Endothelial cell of umbilical vein (primary cell): ENCODE measurements around the gene ISG15. TPM values are rescaled to one million over a fixed set of nuclear protein-coding genes. Genes with fewer than 3 reads are reported as not detected.

Experiments
- BruUV-seq: library from RNA; stranded (reverse); fragments of 400-500 nt; replicated peaks from 2 replicates; lab custom pipeline; 2021; lab: Mats Ljungman, UMichigan
- CTCF ChIA-PET: fragments of 300-600, 350-600 bp; sonication (Branson Sonifier 250); formaldehyde crosslinking; loops from one replicate; lab custom pipeline; 2021; ENCODE audit warnings: antibody characterized with exemption, inconsistent platforms; lab: Charles Lee
- POLR2A ChIA-PET: fragments of 300-600, 350-600 bp; sonication (Branson Sonifier 250); formaldehyde crosslinking; loops from one replicate; lab custom pipeline; 2021; ENCODE audit warnings: antibody characterized with exemption, inconsistent platforms; lab: Charles Lee
- DNase-seq: peaks from one replicate; pipeline ENCODE4 v3.0.0-alpha.2; 2011; ENCODE audit warnings: low read depth, low spot score
- FAIRE-seq: peaks from 2 replicates; lab custom pipeline; 2011; peaks lifted over from hg19 to GRCh38; lab: Jason Lieb, UNC
- H2AFZ ChIP-seq: 2 replicates; pipeline ENCODE4 v1.6.0; 2012; ENCODE audit warnings: low read depth, low read length, control low read depth, inconsistent platforms
- H3K27ac ChIP-seq: 2 replicates; pipeline ENCODE4 v1.5.1; 2011; ENCODE audit warnings: low read depth, mild to moderate bottlenecking, control low read depth, low read length, moderate library complexity; ENCODE audit not compliant: insufficient read depth
- H3K27me3 ChIP-seq, 2 experiments: 2 replicates each; pipeline versions ENCODE4 v1.6.0 to v1.6.1; 2011; ENCODE audit warnings: low read length in 2 of 2, mixed read lengths in 1 of 2; ENCODE audit not compliant: control insufficient read depth in 2 of 2, insufficient read depth in 2 of 2
- H3K36me3 ChIP-seq, 2 experiments: 2 replicates in 1 of 2; 3 replicates in 1 of 2; pipeline ENCODE4 v1.5.1; 2011; ENCODE audit warnings: low read length in 2 of 2, mild to moderate bottlenecking in 1 of 2, moderate library complexity in 1 of 2; ENCODE audit not compliant: control insufficient read depth in 2 of 2, insufficient read depth in 2 of 2; ENCODE audit errors: extremely low read depth in 1 of 2
- H3K4me1 ChIP-seq: 3 replicates; pipeline ENCODE4 v1.5.1; 2011; ENCODE audit warnings: mild to moderate bottlenecking, low read length; ENCODE audit not compliant: control insufficient read depth, insufficient read depth; ENCODE audit errors: extremely low read depth
- H3K4me2 ChIP-seq: 2 replicates; pipeline ENCODE4 v1.6.1; 2011; ENCODE audit warnings: low read length, control low read depth, mixed read lengths; ENCODE audit not compliant: insufficient read depth
- H3K4me3 ChIP-seq, 3 experiments: fragments of 200-600 bp in 1 of 3; sonication (generic), shearing (Covaris generic) in 1 of 3; replicated peaks in 1 of 3; 2 replicates each; pipeline ENCODE4 v1.5.1; 2011 to 2016; ENCODE audit warnings: control low read depth in 3 of 3, low read length in 3 of 3, mild to moderate bottlenecking in 2 of 3, inconsistent platforms in 1 of 3, low read depth in 1 of 3, moderate library complexity in 1 of 3; ENCODE audit not compliant: insufficient read depth in 1 of 3
- H3K79me2 ChIP-seq: 2 replicates; pipeline ENCODE4 v1.6.0; 2012; ENCODE audit warnings: low read length, inconsistent platforms; ENCODE audit not compliant: control insufficient read depth, insufficient read depth
- H3K9ac ChIP-seq: replicated peaks from 2 replicates; pipeline ENCODE3; 2011; ENCODE audit warnings: low read length, control low read depth; ENCODE audit not compliant: insufficient read depth; ENCODE audit errors: extremely low read depth
- H3K9me1 ChIP-seq: replicated peaks from 3 replicates; pipeline ENCODE4 v1.6.0; 2011; ENCODE audit warnings: mild to moderate bottlenecking, low read length; ENCODE audit not compliant: control insufficient read depth, insufficient read depth; ENCODE audit errors: extremely low read depth
- H3K9me3 ChIP-seq: replicated peaks from 2 replicates; pipeline ENCODE4 v1.5.1; 2012; ENCODE audit warnings: low read length, inconsistent platforms; ENCODE audit not compliant: control insufficient read depth, insufficient read depth
- H4K20me1 ChIP-seq: replicated peaks from 2 replicates; pipeline ENCODE3; 2011; ENCODE audit warnings: mild to moderate bottlenecking, low read length; ENCODE audit not compliant: control insufficient read depth, insufficient read depth; ENCODE audit errors: extremely low read depth
- GATA2 ChIP-seq: IDR thresholded peaks from 2 replicates; pipeline ENCODE4 v1.7.0; 2011; ENCODE audit warnings: low read depth, mild to moderate bottlenecking, moderate library complexity, mixed read lengths, low read length; ENCODE audit not compliant: insufficient read length, insufficient read depth
- JUN ChIP-seq: IDR thresholded peaks from 2 replicates; pipeline ENCODE4 v1.6.1; 2011; ENCODE audit warnings: borderline replicate concordance, low read depth; ENCODE audit not compliant: insufficient read length, insufficient read depth
- MYC ChIP-seq: IDR thresholded peaks from one replicate; pipeline ENCODE4 v1.6.1; 2011; ENCODE audit warnings: mild to moderate bottlenecking, low read depth, low read length
- POLR2AphosphoS5 ChIP-seq: IDR thresholded peaks from 2 replicates; pipeline ENCODE4 v1.6.1; 2012; ENCODE audit warnings: low read depth, mild to moderate bottlenecking, control low read depth, low read length, moderate library complexity; ENCODE audit not compliant: insufficient read depth
- dilution Hi-C: fragments of 300-500 bp; cut with MboI; formaldehyde crosslinking; loops from one replicate; pipeline ENCODE4 v1.15.0; 2019; ENCODE audit warnings: low sequenced_read_pairs; ENCODE audit not compliant: extremely low pct_ligation_motif_present
- intact Hi-C: fragments of 100-400 bp; cut with micrococcal nuclease; formaldehyde crosslinking; loops from one replicate; pipeline ENCODE4 v1.10.0; 2022
- polyA plus RNA-seq, 4 experiments: library from polyadenylated mRNA; depleted of rRNA in 3 of 4; stranded (reverse) in 3 of 4; unstranded in 1 of 4; fragments of >200 nt; gene quantifications; 2 replicates each; pipeline versions ENCODE4 v1.2.1 to v1.2.3, GENCODE V29; 2011 to 2012; ENCODE audit warnings: missing spikeins in 1 of 4
- total RNA-seq: library from RNA; stranded (reverse); gene quantifications from 2 replicates; pipeline ENCODE4 v1.2.3, GENCODE V29; 2021
- TF ChIP-seq, protein P1 (sequence below), 2 donors: IDR thresholded peaks; 1 replicate in 1 of 2; 2 replicates in 1 of 2; pipeline ENCODE4 v1.5.1; 2011; ENCODE audit warnings: low read length in 2 of 2, mild to moderate bottlenecking in 2 of 2, moderate library complexity in 2 of 2, control low read depth in 1 of 2, inconsistent platforms in 1 of 2, low read depth in 1 of 2; ENCODE audit not compliant: insufficient read depth in 1 of 2; ENCODE audit errors: extremely low read depth in 1 of 2

The ISG15 gene
- total and polyA plus RNA-seq, 2 donors (not counting 3 experiments of a cell fraction or from before 2014, with no cell fraction given) = 44.6 to 154 TPM

DNA sequence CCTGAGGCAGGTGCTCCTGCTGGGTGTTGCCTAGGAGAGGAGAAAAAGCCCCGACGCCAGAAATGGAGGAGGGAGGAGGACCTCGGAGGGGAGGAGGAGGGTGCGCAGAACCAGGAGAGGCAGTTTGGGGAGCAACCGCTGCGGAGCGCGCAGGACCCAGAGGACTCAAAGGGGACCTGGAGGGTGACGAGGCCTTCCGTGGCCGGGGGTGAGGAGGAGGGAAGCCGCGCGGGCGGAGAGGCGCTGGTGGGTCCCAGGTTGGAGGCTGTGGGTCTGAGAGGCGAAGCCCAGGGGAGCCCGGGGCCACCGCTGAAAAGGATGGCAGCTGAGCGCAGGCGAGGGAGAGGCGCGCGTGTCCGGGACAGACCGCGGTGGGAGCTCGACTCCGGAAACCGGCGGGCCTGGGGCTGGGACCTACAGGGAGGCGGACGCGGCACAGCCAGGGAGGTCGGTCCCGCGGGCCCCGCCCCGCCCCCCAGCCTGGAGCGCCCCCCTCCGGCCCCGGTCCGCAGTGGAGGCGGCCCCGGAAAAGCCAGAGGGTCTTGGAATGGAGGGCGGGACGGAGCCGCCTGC, 45.7 kb downstream of the ISG15 start:
- FAIRE-seq (no peak), DNase-seq (peak; percentile 5)
- H3K27me3 ChIP-seq = peaks cover 0 to 10% of the 10 kb centered on the region in 2 experiments
- H3K36me3 ChIP-seq = peaks cover 0 to 3% of the 10 kb centered on the region in 2 experiments
- H3K9ac ChIP-seq = no peak overlapping the region
- H3K9me1 ChIP-seq = no peaks in the 10 kb centered on the region
- TF ChIP-seq JUN (no peak), MYC (no peak), POLR2AphosphoS5 (no peak), GATA2 (no peak)
- TF ChIP-seq, protein P1, sequence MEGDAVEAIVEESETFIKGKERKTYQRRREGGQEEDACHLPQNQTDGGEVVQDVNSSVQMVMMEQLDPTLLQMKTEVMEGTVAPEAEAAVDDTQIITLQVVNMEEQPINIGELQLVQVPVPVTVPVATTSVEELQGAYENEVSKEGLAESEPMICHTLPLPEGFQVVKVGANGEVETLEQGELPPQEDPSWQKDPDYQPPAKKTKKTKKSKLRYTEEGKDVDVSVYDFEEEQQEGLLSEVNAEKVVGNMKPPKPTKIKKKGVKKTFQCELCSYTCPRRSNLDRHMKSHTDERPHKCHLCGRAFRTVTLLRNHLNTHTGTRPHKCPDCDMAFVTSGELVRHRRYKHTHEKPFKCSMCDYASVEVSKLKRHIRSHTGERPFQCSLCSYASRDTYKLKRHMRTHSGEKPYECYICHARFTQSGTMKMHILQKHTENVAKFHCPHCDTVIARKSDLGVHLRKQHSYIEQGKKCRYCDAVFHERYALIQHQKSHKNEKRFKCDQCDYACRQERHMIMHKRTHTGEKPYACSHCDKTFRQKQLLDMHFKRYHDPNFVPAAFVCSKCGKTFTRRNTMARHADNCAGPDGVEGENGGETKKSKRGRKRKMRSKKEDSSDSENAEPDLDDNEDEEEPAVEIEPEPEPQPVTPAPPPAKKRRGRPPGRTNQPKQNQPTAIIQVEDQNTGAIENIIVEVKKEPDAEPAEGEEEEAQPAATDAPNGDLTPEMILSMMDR (IDR thresholded peaks at IDR 0.05; ENCODE audit: extremely low read depth in 1 of 2, insufficient read depth in 1 of 2, low read depth in 1 of 2, low read length in 2 of 2) = peak; percentile 12 to 24
- BruUV-seq = no TSS peak
- H2AFZ ChIP-seq = peak overlapping the region; percentile 66
- no peaks in the 10 kb centered on the region for H3K79me2 ChIP-seq
- H3K27ac ChIP-seq = no peak overlapping the region
- dilution Hi-C loops (no loop called here), intact Hi-C loops (loop anchor here (2.0 kb wide), 1 partner anchor 26 kb away; no protein-coding TSS in a partner anchor)
- H3K4me1 ChIP-seq = peaks cover 14% of the 10 kb centered on the region
- ChIA-PET CTCF (interaction anchor here (0.7 to 2.2 kb wide), 9 partner anchors 10 to 233 kb away, joined by 3 to 6 read pairs (median 3); no protein-coding TSS in a partner anchor), POLR2A (no interaction called here)
- peak overlapping the region in 2 of 3 experiments; percentile 43 to 51 for H3K4me3 ChIP-seq
- peak overlapping the region; percentile 68 for H3K4me2 ChIP-seq
- H4K20me1 ChIP-seq = no peaks in the 10 kb centered on the region
- no peaks in the 10 kb centered on the region for H3K9me3 ChIP-seq
